GM19025 (cell line): Measurements from ENCODE around the gene IGSF11.

ENCODE experiments used
- ATAC-seq: cut with Tn5 transposase; IDR thresholded peaks from one replicate; pipeline ENCODE4 v1.9.1; 2021; ENCODE audit warnings: mild to moderate bottlenecking, low read depth, moderate library complexity; ENCODE audit not compliant: unreplicated experiment

Gene IGSF11

GRCh38 chr3:118955914-118956556 is 78.6 kb downstream of the IGSF11 start:
- ATAC-seq: no peak

- ATAC-seq: no peak
Measured at GRCh38 chr3:118951089-118951488, 83.6 kb downstream of the IGSF11 start.

- ATAC-seq: no peak
Measured at GRCh38 chr3:118949113-118949760, 85.4 kb downstream of the IGSF11 start.

GRCh38 chr3:118948146-118948545 is 86.5 kb downstream of the IGSF11 start:
- ATAC-seq: no peak

GRCh38 chr3:118946449-118946848 is 88.2 kb downstream of the IGSF11 start:
- no peak for ATAC-seq

- no peak for ATAC-seq
Measured at GRCh38 chr3:118945834-118946233, 88.8 kb downstream of the IGSF11 start.

- no peak for ATAC-seq
Measured at GRCh38 chr3:118943597-118943996, 91.0 kb downstream of the IGSF11 start.

GRCh38 chr3:118942671-118943070 is 92.0 kb downstream of the IGSF11 start:
- no peak for ATAC-seq

- no peak for ATAC-seq
Measured at GRCh38 chr3:118942195-118942594, 92.5 kb downstream of the IGSF11 start.

GRCh38 chr3:118941236-118941635 is 93.4 kb downstream of the IGSF11 start:
- no peak for ATAC-seq

- no peak for ATAC-seq
Measured at GRCh38 chr3:118938183-118938961, 96.3 kb downstream of the IGSF11 start.

GRCh38 chr3:118936811-118937210 is 97.8 kb downstream of the IGSF11 start:
- no peak for ATAC-seq

- no peak for ATAC-seq
Measured at GRCh38 chr3:118932822-118933558, 101.7 kb downstream of the IGSF11 start.

- ATAC-seq: no peak
Measured at GRCh38 chr3:118931996-118932395, 102.7 kb downstream of the IGSF11 start.

GRCh38 chr3:118927449-118927848 is 107.2 kb downstream of the IGSF11 start:
- no peak for ATAC-seq

- no peak for ATAC-seq
Measured at GRCh38 chr3:118912188-118912587, 122.5 kb downstream of the IGSF11 start.

- ATAC-seq: no peak
Measured at GRCh38 chr3:118910332-118910731, 124.3 kb downstream of the IGSF11 start.

- ATAC-seq: no peak
Measured at GRCh38 chr3:118909763-118910162, 124.9 kb downstream of the IGSF11 start.

- no peak for ATAC-seq
Measured at GRCh38 chr3:118907909-118908308, 126.7 kb downstream of the IGSF11 start.

- no peak for ATAC-seq
Measured at GRCh38 chr3:118900737-118901525, 133.7 kb downstream of the IGSF11 start.
